ENCODE measurements around the gene TMEM175. TPM values are rescaled to one million over a fixed set of nuclear protein-coding genes. Genes with fewer than 3 reads are reported as not detected.

The TMEM175 gene
- total and polyA plus RNA-seq, 8 donors = 10.0 to 96.6 (median 16.4) TPM

DNA sequence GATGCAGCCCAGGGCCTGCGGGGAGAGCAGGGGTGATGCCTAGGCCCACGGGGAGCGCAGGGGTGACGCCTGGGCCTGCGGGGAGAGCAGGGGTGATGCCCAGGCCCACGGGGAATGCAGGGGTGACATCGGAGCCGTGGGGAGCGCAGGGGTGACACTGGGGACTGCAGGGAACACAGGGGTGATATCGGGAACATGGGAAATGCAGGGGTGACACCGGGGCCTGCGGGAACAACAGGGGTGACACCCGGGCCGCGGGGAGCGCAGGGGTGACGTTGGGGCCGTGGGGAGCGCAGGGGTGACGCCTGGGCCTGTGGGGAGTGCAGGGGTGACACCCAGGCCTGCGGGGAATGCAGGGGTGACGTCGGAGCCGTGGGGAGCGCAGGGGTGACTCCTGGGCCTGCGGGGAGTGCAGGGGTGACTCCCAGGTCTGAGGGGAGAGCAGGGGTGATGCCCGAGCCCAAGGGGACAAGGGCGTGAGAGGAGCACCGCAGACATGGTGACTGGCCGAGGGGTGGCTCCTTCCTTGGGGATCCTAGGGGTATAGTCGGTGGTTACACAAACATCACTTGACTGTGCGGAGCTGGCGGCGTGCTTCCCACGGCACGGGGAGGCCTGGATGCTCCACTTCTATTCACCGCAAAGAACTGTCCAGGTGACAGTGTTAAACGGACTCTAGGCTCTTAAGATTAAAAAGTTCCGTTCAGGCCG is 38.1 kb upstream of the TMEM175 start:
- FAIRE-seq (no peak), DNase-seq (peak in 2 of 6 donors; percentile 19 to 58), ATAC-seq (no peak)
- no peaks in the 10 kb centered on the region for H3K4me1 ChIP-seq
- intact Hi-C loops (cut with DNase I) = no loop called here
- no peaks in the 10 kb centered on the region for H3K9me3 ChIP-seq
- 92 to 95% methylated on average over 40 of the region's 40 CpGs for WGBS, 2 donors
- H3K27ac ChIP-seq = no peak overlapping the region
- TF ChIP-seq, protein P1, sequence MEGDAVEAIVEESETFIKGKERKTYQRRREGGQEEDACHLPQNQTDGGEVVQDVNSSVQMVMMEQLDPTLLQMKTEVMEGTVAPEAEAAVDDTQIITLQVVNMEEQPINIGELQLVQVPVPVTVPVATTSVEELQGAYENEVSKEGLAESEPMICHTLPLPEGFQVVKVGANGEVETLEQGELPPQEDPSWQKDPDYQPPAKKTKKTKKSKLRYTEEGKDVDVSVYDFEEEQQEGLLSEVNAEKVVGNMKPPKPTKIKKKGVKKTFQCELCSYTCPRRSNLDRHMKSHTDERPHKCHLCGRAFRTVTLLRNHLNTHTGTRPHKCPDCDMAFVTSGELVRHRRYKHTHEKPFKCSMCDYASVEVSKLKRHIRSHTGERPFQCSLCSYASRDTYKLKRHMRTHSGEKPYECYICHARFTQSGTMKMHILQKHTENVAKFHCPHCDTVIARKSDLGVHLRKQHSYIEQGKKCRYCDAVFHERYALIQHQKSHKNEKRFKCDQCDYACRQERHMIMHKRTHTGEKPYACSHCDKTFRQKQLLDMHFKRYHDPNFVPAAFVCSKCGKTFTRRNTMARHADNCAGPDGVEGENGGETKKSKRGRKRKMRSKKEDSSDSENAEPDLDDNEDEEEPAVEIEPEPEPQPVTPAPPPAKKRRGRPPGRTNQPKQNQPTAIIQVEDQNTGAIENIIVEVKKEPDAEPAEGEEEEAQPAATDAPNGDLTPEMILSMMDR (IDR thresholded peaks at IDR 0.05) = no peak
- peaks cover 0 to 27% (median 0%) of the 10 kb centered on the region in 3 donors for H3K36me3 ChIP-seq
- H3K4me3 ChIP-seq = no peak overlapping the region
- H3K27me3 ChIP-seq = no peaks in the 10 kb centered on the region

DNA sequence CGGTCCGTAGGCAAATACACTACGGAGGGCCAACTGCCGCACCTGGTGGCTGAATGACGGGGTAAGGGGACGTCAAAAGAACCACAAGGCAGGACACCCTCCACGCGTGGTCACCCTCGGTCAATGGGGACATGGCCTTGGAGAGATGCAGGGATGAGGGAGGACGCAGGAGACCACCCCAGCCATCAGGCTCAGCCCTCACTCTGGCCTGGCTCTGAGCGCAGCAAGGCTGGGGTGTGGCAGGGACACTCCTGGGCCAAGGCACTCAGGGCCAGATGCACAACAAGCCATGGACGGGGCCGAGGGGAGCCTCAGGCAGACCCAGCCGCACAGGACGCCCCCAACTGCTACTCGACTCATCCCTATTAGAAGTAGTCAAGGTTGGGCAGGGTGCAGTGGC is 36.7 kb upstream of the TMEM175 start:
- H3K27ac ChIP-seq = no peak overlapping the region
- intact Hi-C loops (cut with DNase I) = no loop called here
- no peaks in the 10 kb centered on the region for H3K27me3 ChIP-seq
- FAIRE-seq (no peak), ATAC-seq (no peak), DNase-seq (peak in 2 of 6 donors; percentile 9 to 52)
- 96 to 99% methylated on average over 16 of the region's 16 CpGs for WGBS, 2 donors
- no peaks in the 10 kb centered on the region for H3K4me1 ChIP-seq
- no peaks in the 10 kb centered on the region for H3K9me3 ChIP-seq
- peaks cover 0 to 20% (median 0%) of the 10 kb centered on the region in 3 donors for H3K36me3 ChIP-seq
- TF ChIP-seq, protein P1 (IDR thresholded peaks at IDR 0.05) = no peak
- no peak overlapping the region for H3K4me3 ChIP-seq

DNA sequence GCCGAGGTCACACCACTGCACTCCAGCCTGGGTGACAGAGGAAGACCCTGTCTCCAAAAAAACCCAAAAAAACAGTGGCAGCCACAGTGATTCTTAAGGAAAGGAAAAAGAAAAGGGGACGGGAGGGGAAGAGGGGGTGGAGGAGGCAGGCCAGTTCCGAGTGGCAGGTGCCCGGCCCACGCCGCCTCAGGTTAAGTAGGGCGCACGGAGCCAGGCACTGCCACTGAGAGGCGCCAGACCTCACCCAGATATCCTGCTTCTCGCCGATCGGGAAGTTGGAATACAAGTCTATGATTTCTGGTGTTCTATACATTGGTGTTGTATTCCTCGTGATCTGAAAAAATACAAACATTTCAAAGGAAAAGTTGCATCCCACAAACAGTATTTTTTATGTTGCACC is 36.0 kb upstream of the TMEM175 start:
- intact Hi-C loops (cut with DNase I) = no loop called here
- H3K9me3 ChIP-seq = no peaks in the 10 kb centered on the region
- 92 to 95% methylated on average over 13 of the region's 13 CpGs for WGBS, 2 donors
- no peaks in the 10 kb centered on the region for H3K4me1 ChIP-seq
- no peak overlapping the region for H3K4me3 ChIP-seq
- FAIRE-seq = no peak
- H3K36me3 ChIP-seq = peaks cover 0 to 15% (median 0%) of the 10 kb centered on the region in 3 donors
- DNase-seq = peak in 2 of 6 donors; percentile 1 to 13
- no peak for ATAC-seq
- no peaks in the 10 kb centered on the region for H3K27me3 ChIP-seq
- TF ChIP-seq, protein P1 (IDR thresholded peaks at IDR 0.05) = no peak
- no peak overlapping the region for H3K27ac ChIP-seq

DNA sequence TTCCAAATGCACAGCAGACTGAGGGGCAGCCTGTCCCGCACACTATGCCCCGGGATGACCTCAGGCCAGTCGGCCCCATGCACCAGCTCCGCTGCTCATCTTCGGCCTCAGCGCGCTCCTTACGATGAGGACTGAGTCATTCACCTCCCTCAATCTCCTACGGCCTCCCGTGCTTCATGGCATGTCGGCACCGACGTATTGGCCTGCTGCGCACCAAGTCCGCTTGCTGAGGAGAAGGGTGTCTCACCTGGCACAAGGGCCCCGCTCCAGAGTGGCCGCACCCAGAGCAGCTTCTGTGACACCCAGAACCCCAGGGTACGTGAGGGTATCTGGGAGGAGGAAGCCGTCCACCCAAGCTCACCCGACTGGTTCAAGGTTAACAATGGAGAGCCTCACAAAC is 35.6 kb upstream of the TMEM175 start:
- no peak overlapping the region for H3K4me3 ChIP-seq
- intact Hi-C loops (cut with DNase I) = no loop called here
- H3K9me3 ChIP-seq = no peaks in the 10 kb centered on the region
- DNase-seq (peak in 2 of 6 donors; percentile 11 to 39), ATAC-seq (no peak), FAIRE-seq (no peak)
- H3K36me3 ChIP-seq = peaks cover 0 to 15% (median 0%) of the 10 kb centered on the region in 3 donors
- H3K4me1 ChIP-seq = no peaks in the 10 kb centered on the region
- 95 to 96% methylated on average over 20 of the region's 20 CpGs for WGBS, 2 donors
- no peak overlapping the region for H3K27ac ChIP-seq
- TF ChIP-seq, protein P1 (IDR thresholded peaks at IDR 0.05) = no peak
- no peaks in the 10 kb centered on the region for H3K27me3 ChIP-seq

DNA sequence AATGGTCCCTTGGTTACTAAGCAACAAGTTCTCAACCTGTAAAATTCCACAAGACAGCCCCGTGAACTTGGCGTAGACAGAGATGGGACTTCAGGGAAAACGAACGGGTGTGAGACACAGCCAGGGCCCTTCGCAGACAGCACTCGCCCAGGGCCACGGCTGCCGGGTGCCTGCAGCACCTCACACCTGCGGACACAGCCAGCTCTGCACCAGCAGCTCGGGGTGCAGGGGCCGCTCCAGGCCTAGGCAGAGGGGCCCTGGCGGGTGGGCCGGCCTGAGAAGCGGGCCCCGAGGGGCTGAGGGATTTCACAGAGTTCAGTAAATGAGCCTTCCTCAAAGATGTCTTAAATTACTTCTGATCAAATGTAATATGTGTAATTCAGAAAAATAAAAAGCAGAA is 34.1 kb upstream of the TMEM175 start:
- H3K27ac ChIP-seq = no peak overlapping the region
- peaks cover 0 to 15% (median 0%) of the 10 kb centered on the region in 3 donors for H3K36me3 ChIP-seq
- ATAC-seq (no peak), FAIRE-seq (no peak), DNase-seq (peak in 2 of 6 donors; percentile 8 to 32)
- intact Hi-C loops (cut with DNase I) = no loop called here
- no peaks in the 10 kb centered on the region for H3K9me3 ChIP-seq
- TF ChIP-seq, protein P1 (IDR thresholded peaks at IDR 0.05) = no peak
- no peaks in the 10 kb centered on the region for H3K4me1 ChIP-seq
- H3K27me3 ChIP-seq = no peaks in the 10 kb centered on the region
- 92 to 93% methylated on average over 15 of the region's 15 CpGs for WGBS, 2 donors
- no peak overlapping the region for H3K4me3 ChIP-seq

Data from pancreas (tissue), 10 donors.